ENCODE data around the gene RGS3. TPM values are rescaled to one million over a fixed set of nuclear protein-coding genes. Genes with fewer than 3 reads are reported as not detected.

RGS3 gene
- polyA plus RNA-seq, 1 experiment: 41.0 TPM

DNA sequence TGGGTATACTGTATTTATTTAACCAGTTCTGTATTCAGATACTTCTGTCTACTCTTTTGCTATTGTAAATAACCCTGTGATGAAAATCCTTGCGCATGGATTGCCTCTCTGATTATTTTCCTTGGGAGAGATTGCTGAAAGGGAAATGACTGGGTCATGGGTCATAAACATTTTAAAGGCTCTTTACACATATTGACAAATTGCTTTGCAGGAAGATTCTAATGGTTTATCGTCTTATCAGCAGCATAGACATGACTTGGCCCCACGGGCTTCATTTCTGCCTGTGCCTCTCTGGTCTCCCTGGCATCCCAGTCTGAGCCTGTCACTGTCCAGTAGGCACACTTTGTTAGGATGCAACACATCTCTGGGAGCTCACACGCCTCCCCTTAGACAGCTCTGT, 52.3 kb downstream of the RGS3 start:
- POLR2A ChIA-PET: no interaction called here
- Histone ChIP-seq H3K27me3 (ENCODE audit: control insufficient read depth, insufficient read depth, low read length) (peaks cover 3% of the 10 kb centered on the region), H3K27ac (ENCODE audit: low read depth, low read length) (no peak overlapping the region), H3K9me3 (ENCODE audit: control insufficient read depth, insufficient read depth, low read length) (no peaks in the 10 kb centered on the region), H3K4me3 (ENCODE audit: low read depth, low read length) (no peak overlapping the region)
- DNase-seq (ENCODE audit: low read depth, low spot score): no peak
- TF ChIP-seq, protein P1, sequence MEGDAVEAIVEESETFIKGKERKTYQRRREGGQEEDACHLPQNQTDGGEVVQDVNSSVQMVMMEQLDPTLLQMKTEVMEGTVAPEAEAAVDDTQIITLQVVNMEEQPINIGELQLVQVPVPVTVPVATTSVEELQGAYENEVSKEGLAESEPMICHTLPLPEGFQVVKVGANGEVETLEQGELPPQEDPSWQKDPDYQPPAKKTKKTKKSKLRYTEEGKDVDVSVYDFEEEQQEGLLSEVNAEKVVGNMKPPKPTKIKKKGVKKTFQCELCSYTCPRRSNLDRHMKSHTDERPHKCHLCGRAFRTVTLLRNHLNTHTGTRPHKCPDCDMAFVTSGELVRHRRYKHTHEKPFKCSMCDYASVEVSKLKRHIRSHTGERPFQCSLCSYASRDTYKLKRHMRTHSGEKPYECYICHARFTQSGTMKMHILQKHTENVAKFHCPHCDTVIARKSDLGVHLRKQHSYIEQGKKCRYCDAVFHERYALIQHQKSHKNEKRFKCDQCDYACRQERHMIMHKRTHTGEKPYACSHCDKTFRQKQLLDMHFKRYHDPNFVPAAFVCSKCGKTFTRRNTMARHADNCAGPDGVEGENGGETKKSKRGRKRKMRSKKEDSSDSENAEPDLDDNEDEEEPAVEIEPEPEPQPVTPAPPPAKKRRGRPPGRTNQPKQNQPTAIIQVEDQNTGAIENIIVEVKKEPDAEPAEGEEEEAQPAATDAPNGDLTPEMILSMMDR (IDR thresholded peaks at IDR 0.05; ENCODE audit: low read depth, low read length): no peak
- CTCF ChIA-PET: no interaction called here

DNA sequence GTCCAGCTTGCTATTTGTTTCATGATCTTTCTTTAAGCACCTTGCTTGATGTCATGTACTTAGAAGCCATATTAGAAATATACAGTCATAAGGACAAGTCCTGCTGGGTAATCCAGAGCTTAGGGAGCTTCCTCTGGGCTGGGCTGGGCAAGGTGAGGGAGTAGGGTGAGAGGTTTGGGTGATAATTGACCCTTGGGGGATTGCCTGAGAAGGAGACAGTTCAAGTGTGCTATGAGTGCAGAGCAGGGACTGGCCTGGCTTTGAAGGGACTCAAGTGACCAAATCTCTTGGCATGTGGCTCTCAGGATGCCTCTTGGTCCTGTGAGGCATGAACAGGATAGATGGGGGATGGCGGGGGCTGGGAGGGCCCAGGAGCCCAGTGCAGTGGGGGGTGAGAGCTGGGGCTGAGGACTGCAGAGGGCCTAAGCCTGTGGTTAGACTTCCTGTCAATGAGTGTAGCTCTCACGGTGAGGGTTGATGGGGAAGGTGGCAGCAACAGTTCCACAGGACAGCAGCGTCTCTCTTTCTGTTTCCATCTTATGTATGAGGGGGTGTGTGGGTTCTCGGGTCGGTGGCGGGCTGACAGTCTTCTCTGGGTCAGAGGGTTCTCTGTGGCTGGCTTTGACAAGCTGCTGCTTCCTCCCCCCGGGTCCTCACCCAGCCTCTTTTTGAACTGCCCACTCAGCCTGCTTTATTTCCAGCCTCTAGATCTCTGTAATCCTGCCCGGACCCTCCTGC, 53.5 kb downstream of the RGS3 start:
- DNase-seq (ENCODE audit: low read depth, low spot score): no peak
- H3K27me3 ChIP-seq (ENCODE audit: control insufficient read depth, insufficient read depth, low read length): peaks cover 3% of the 10 kb centered on the region
- no peaks in the 10 kb centered on the region for H3K9me3 ChIP-seq (ENCODE audit: control insufficient read depth, insufficient read depth, low read length)
- CTCF ChIA-PET: interaction anchor here (0.7 kb wide), 1 partner anchor 53 kb away, joined by 3 read pairs; the partner anchor contains the start of gene RGS3
- no peak overlapping the region for H3K4me3 ChIP-seq (ENCODE audit: low read depth, low read length)
- POLR2A ChIA-PET: interaction anchor here (0.7 to 1.0 kb wide), 2 partner anchors 62 to 466 kb away, joined by 3 read pairs; no protein-coding TSS in a partner anchor
- no peak overlapping the region for H3K27ac ChIP-seq (ENCODE audit: low read depth, low read length)
- TF ChIP-seq, protein P1 (IDR thresholded peaks at IDR 0.05; ENCODE audit: low read depth, low read length): no peak

DNA sequence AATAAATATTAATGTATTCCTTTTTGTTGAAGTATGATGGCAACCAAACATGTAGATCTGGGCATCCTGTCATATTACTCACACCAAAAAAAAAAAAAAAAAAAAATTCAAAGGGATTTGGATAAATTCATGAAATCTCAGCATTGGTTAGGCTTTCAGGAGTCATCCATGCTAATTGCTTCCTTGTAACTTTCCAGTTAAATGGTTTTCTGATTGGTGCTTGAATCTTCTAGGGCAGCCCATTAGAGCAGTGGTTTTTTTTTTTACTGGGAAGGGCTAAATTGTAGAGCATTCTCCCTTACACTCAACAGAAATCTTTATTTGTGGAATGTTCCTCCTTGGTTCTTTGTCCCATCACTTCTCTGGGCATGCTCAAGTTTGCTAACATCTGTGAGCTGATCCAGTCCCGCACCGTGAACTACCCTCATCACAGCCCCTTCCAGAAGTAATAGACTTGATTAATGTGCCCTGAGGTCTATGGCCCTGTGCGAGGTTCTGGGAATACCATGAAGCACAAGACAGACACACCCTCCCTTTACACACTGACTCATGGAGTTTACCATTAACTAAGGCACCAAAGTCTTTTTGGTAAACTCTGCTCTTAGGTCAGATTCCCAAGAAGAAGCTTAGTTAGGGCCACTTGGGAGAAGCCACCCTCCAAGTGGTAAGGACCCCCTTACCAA, 56.0 kb downstream of the RGS3 start:
- Histone ChIP-seq H3K4me3 (ENCODE audit: low read depth, low read length) (no peak overlapping the region), H3K9me3 (ENCODE audit: control insufficient read depth, insufficient read depth, low read length) (no peaks in the 10 kb centered on the region), H3K27ac (ENCODE audit: low read depth, low read length) (no peak overlapping the region), H3K27me3 (ENCODE audit: control insufficient read depth, insufficient read depth, low read length) (peaks cover 2% of the 10 kb centered on the region)
- CTCF ChIA-PET: interaction anchor here (1.2 kb wide), 1 partner anchor 74 kb away, joined by 3 read pairs; no protein-coding TSS in a partner anchor
- DNase-seq (ENCODE audit: low read depth, low spot score): no peak
- TF ChIP-seq, protein P1 (IDR thresholded peaks at IDR 0.05; ENCODE audit: low read depth, low read length): no peak
- POLR2A ChIA-PET: no interaction called here

DNA sequence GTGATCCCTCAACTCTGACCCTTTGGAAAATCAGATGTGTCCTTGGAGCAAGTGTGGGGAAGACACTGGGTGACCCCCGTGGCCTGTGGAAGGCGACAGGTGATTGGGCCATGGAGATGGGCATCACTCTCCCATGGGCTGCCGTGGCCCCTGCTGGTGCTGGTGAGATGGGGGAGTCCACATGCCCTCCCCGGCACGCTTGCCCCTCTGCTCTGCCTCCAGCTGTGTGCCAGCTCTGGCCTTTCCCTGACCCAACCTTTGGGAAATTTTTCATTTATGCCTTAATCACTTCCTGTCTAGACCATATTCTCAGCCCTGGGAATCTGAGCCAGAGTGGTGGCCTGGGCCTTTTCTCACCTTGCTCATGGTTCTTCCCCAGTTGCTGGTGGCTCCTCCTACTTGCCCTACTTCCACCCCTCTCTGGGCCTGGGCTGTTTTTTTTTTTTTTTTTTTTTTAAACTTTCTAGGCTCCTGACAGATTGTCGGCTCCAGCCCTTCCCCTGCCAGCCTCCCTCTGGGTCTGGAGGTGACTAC, 56.6 kb downstream of the RGS3 start:
- Histone ChIP-seq H3K27ac (ENCODE audit: low read depth, low read length) (no peak overlapping the region), H3K27me3 (ENCODE audit: control insufficient read depth, insufficient read depth, low read length) (no peaks in the 10 kb centered on the region), H3K9me3 (ENCODE audit: control insufficient read depth, insufficient read depth, low read length) (no peaks in the 10 kb centered on the region), H3K4me3 (ENCODE audit: low read depth, low read length) (no peak overlapping the region)
- CTCF ChIA-PET: interaction anchor here (1.2 kb wide), 1 partner anchor 74 kb away, joined by 3 read pairs; no protein-coding TSS in a partner anchor
- POLR2A ChIA-PET: no interaction called here
- DNase-seq (ENCODE audit: low read depth, low spot score): no peak
- TF ChIP-seq, protein P1 (IDR thresholded peaks at IDR 0.05; ENCODE audit: low read depth, low read length): no peak
